ENCODE data around the gene BGLAP.

The BGLAP gene

DNA sequence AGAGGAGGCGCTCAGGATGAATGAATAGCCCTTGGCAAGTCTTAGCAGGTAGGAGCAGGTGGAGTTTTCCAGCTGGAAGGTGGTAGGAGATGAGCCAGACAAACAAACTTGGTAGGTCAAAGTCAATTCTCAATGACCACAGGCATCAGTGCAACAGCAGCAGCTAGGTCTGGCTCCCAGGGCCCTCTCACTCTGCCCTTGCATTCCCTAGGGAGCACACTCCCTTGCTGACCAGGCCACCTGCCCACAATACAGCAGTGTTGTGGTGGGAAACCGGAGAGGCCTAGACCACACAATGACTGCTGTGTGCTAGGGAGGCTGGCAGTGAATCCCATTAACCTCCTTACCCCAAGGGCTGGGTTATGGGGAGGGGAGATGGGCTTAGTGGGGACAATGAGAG lies 18.9 kb downstream of the BGLAP start:
- no peak for DNase-seq

DNA sequence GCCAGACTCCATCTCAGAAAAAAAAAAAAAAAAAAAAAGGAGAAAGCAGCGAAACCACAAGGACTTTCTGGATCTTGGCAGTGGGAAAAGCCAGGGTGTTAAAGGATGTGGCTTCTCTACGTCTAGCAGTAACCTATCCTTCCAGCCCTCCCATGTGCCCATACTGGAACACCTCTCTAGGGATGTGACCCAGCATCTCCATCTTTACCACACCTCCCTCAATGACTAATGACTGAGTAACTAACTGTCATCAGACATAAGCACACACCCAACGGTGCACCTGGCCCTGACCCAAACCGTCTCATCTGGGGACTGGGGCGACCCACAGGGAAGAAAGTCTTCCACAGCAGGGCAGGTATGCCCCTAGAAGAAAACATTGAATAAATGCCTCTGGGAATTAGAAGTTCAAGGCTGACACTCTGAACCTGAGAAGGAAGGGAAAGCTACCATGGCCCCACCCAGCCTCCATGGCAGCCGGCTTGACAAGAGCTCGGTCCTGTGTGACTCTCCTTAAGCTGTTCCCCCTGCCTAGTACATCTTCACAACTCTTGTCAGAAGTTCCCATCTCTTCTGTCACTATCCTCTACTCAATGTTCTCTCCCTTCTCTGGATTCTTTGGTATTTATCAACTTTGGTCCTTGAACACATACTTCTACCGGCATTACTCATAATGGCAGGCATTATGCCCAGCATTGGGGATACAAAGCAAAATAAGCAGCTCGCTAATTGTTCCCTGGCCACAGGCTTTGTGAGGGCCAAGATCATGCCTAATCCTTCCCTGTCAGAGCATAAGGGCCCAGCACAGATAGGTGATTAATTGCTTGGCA lies 20.7 kb downstream of the BGLAP start:
- DNase-seq = no peak

- no peak for DNase-seq
Observed at GRCh38 chr1:156263288-156263655, 21.3 kb downstream of the BGLAP start.

- DNase-seq = no peak
Observed at GRCh38 chr1:156266051-156266450, 24.1 kb downstream of the BGLAP start.

- no peak for DNase-seq
Observed at GRCh38 chr1:156268336-156268735, 26.4 kb downstream of the BGLAP start.

GRCh38 chr1:156270314-156270713 lies 28.3 kb downstream of the BGLAP start:
- DNase-seq = no peak

GRCh38 chr1:156276532-156276931 lies 34.5 kb downstream of the BGLAP start:
- DNase-seq = no peak

- no peak for DNase-seq
Observed at GRCh38 chr1:156276966-156277381, 35.0 kb downstream of the BGLAP start.

DNA sequence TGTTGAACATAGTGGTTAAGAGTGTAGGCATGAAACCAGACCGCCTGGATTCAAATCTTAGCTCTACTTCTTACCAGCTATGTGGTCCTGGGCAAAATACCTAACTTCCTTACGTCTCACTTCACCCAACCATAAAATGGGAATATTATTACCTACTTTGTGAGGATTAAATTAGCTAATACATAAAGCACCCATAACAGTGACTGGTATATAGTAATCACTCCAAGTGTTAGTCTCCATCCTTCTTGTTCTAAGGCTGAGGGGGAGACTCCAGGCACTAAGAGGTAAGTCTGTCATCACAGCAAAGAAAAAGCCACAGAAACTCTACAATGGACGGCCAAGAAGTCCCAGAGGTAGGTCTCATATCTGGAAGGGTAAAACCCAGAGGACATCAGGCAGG lies 37.9 kb downstream of the BGLAP start:
- no peak for DNase-seq

DNA sequence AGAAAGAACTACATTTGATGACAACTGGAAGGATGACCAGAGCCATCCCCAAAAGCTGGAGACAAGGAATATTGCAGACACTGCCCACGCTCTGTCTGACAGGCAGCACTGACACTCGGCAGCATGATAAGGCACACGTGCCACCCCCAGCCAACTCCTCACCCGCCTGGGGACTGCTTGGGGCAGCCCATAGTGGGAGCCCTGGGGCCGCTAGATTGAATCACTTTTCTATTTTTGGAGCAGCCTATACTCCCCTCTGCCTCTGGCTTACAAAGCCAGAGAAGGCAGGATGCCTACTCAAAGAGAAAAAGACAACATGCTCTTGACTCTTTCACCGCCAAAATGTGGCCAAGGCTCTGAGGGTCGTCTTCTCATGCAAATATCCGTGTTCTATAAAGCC lies 39.3 kb downstream of the BGLAP start:
- no peak for DNase-seq

GRCh38 chr1:156281693-156282478 lies 39.9 kb downstream of the BGLAP start:
- peak; percentile 27 for DNase-seq

DNA sequence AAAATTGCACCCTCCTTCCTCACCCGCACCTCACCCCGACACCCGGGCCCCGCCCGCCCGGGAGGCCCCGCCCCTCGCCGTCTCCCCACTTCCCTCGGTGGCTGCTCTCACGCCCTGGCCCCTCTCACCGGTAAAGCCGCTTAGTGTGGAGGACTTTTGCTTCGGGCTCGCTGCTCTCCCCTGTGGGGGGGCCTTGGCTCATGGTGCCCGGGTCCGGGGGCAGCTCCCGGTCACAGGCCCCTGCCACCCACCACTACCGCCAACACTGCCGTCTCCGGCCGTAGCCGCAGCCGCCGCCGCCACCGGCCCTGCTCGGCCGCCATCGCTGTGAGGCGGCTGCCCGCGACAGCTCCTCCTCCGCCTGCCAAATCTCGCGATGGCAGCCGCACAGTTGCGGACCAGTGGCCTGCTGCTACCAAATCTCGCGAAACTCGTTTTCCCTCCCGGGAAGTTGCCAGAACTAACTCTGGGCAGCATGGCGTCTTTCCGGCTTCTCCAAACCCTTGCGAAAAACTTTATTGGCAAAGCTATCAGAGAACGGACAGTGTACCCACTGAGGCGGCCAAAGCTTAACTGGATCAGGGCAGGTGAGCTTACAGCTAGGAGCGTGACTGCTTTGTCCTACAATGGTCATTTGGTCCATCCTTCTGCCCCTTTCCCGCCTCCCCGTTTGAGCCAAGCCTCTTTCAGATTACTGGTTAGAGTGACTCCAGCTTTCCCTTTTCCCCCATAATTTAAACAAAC lies 40.7 kb downstream of the BGLAP start, which contains the start of gene SMG5:
TSS of gene SMG5 (minus strand) at position 347 of the 744 bp plus-strand sequence. CDS start at position 202, 145 bp downstream.
- DNase-seq = peak; percentile 97

GRCh38 chr1:156283521-156283920 lies 41.5 kb downstream of the BGLAP start:
- DNase-seq = no peak

- no peak for DNase-seq
Observed at GRCh38 chr1:156284112-156284511, 42.1 kb downstream of the BGLAP start, which contains the start of gene TMEM79. TMEM79 (plus strand) TSS chr1:156284325; CDS start chr1:156285227, 902 bp downstream.

DNA sequence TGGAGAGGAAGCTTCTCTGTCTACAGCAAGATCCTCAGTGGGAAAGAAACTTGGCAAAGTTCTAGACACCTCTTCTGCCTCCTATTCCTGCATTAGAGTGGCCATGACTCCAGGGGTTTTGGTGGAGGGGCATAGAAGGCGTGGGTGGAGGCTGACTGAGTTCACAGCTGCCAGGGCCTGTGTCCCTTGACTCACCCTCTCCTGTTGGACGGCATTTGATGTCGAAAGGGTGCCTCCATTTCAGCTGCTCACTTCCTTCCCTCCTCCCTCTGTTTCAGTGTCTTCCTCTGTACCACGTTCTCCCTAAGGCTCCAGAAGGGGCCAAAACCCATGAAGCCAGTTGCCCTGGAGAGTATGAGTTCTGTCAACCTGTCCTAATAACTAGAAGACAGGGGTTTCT lies 42.8 kb downstream of the BGLAP start:
- no peak for DNase-seq

DNA sequence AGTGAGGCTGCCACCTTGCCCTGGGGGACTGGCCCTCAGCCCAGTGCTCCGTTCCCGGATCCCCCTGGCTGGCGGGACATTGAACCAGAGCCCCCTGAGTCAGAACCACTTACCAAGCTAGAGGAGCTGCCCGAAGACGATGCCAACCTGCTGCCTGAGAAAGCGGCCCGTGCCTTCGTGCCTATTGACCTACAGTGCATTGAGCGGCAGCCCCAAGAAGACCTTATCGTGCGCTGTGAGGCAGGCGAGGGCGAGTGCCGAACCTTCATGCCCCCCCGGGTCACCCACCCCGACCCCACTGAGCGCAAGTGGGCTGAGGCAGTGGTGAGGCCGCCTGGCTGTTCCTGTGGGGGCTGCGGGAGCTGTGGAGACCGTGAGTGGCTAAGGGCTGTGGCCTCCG lies 43.5 kb downstream of the BGLAP start:
- DNase-seq = no peak

- DNase-seq = no peak
Observed at GRCh38 chr1:156286061-156286460, 44.1 kb downstream of the BGLAP start.

- no peak for DNase-seq
Observed at GRCh38 chr1:156289857-156290256, 47.9 kb downstream of the BGLAP start.

DNA sequence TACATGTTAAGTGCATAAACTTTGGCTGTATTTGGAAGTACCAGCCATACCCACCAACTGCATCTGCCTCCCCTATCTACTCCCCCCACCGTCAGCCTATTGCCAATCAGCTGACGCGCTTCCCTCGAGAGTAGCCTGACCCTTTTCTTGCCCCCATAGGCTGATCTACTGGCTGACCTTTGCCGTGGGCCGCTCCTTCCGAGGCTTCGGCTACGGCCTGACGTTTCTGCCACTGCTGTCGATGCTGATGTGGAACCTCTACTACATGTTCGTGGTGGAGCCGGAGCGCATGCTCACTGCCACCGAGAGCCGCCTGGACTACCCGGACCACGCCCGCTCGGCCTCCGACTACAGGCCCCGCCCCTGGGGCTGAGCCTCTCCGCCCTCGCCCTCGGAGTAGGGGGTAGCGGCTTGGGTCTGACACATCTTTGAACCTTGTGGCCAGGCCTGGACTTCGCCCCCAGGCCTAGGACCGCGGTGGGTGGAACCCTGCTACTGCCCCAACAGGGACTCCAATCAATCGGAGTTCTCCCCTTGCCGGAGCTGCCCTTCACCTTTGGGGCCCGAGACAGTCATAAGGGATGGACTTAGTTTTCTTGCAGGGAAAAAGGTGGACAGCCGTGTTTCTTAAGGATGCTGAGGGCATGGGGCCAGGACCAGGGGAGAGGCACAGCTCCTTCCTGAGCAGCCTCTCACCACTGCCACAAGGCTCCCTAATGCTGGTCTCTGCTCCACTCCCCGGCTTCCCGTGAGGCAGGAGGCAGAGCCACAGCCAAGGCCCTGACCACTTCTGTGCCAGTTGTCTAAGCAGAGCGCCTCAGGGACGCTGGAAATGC lies 49.5 kb downstream of the BGLAP start:
- DNase-seq = no peak

Data from NCI-H2171 (cell line).